ENCODE results near the gene UBE2G1. TPM values are rescaled to one million over a fixed set of nuclear protein-coding genes. Genes with fewer than 3 reads are reported as not detected.

Gene UBE2G1
- total RNA-seq, 2 donors from 2014 or later: 39.5 to 58.5 TPM

- Histone ChIP-seq H3K4me3 (no peak overlapping the region), H3K27ac (no peak overlapping the region), H3K36me3 (no peaks in the 10 kb centered on the region), H3K27me3 (no peaks in the 10 kb centered on the region), H3K4me1 (peaks cover 0 to 30% of the 10 kb centered on the region in 2 donors), H3K9me3 (no peaks in the 10 kb centered on the region)
- no peak for TF ChIP-seq CTCF (IDR thresholded peaks at IDR 0.05)
- DNase-seq (ENCODE audit: low spot score): no peak
Observed at GRCh38 chr17:4345581-4346252, 20.8 kb downstream of the UBE2G1 start.

GRCh38 chr17:4344926-4345325 lies 21.5 kb downstream of the UBE2G1 start:
- Histone ChIP-seq H3K27ac (no peak overlapping the region), H3K4me1 (peaks cover 0 to 27% of the 10 kb centered on the region in 2 donors), H3K4me3 (no peak overlapping the region), H3K9me3 (no peaks in the 10 kb centered on the region), H3K36me3 (no peaks in the 10 kb centered on the region), H3K27me3 (no peaks in the 10 kb centered on the region)
- DNase-seq (ENCODE audit: low spot score): no peak
- no peak for TF ChIP-seq CTCF (IDR thresholded peaks at IDR 0.05)

- H3K36me3 ChIP-seq: no peaks in the 10 kb centered on the region
- H3K9me3 ChIP-seq: no peaks in the 10 kb centered on the region
- no peak overlapping the region for H3K27ac ChIP-seq
- no peak for TF ChIP-seq CTCF (IDR thresholded peaks at IDR 0.05)
- no peaks in the 10 kb centered on the region for H3K27me3 ChIP-seq
- no peak for DNase-seq (ENCODE audit: low spot score)
- H3K4me3 ChIP-seq: no peak overlapping the region
- peaks cover 0 to 27% of the 10 kb centered on the region in 2 donors for H3K4me1 ChIP-seq
Observed at GRCh38 chr17:4342535-4342934, 23.9 kb downstream of the UBE2G1 start.

GRCh38 chr17:4341616-4341977 lies 24.9 kb downstream of the UBE2G1 start:
- H3K27me3 ChIP-seq: no peaks in the 10 kb centered on the region
- DNase-seq (ENCODE audit: low spot score): no peak
- H3K27ac ChIP-seq: no peak overlapping the region
- H3K36me3 ChIP-seq: no peaks in the 10 kb centered on the region
- H3K4me1 ChIP-seq: peaks cover 0 to 27% of the 10 kb centered on the region in 2 donors
- no peak for TF ChIP-seq CTCF (IDR thresholded peaks at IDR 0.05)
- no peaks in the 10 kb centered on the region for H3K9me3 ChIP-seq
- H3K4me3 ChIP-seq: no peak overlapping the region

DNA sequence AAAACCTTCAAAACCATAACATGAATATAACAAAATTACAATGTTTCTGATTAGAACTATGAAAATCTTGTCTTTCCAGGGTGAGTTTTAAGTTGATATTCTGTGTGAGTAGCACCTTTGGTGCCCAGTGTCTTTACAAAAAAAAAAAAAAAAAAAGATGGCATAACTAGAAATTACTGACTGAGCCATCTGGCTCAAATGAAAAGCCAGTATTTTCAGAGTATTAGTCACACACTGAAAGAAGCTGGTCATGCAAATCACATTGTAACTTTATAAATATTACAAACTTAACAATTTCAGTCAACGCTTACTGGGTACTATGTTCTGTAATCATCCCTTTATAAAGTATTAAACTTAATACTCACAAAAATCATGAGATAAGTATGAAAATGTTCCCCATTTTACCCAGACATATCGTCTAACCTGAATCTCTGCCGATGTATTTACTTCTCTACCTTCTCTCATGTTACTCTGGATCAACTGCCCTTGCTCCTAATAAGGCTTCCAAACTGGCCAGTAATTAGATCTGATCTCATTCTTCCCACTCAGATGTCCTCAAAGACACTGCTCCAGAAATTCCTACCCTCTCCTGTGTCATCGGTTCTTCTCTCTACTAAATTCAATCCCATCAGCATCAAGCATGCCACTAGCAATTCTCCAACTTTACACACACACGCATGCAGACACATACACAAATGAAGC lies 25.4 kb downstream of the UBE2G1 start:
- Histone ChIP-seq H3K4me1 (peaks cover 0 to 27% of the 10 kb centered on the region in 2 donors), H3K36me3 (no peaks in the 10 kb centered on the region), H3K27ac (no peak overlapping the region), H3K4me3 (no peak overlapping the region), H3K27me3 (no peaks in the 10 kb centered on the region), H3K9me3 (no peaks in the 10 kb centered on the region)
- no peak for TF ChIP-seq CTCF (IDR thresholded peaks at IDR 0.05)
- DNase-seq (ENCODE audit: low spot score): no peak
